ENCODE measurements around the gene SIPA1L3.

The SIPA1L3 gene

GRCh38 chr19:37893845-37894575, 13.0 kb upstream of the SIPA1L3 start:
- H3K27ac ChIP-seq (ENCODE audit: low read depth, low read length), result no peak overlapping the region
- H3K36me3 ChIP-seq (ENCODE audit: insufficient read depth, low read length), result no peaks in the 10 kb centered on the region
- no peak overlapping the region for H3K4me3 ChIP-seq (ENCODE audit: low read length)
- H3K9ac ChIP-seq (ENCODE audit: low read depth, low read length), result no peak overlapping the region
- H3K9me3 ChIP-seq (ENCODE audit: insufficient read depth, low read depth, low read length), result no peaks in the 10 kb centered on the region
- H3K4me1 ChIP-seq (ENCODE audit: insufficient read depth, low read length), result no peaks in the 10 kb centered on the region
- 94% methylated on average over 11 of the region's 11 CpGs for WGBS
- H3K27me3 ChIP-seq (ENCODE audit: insufficient read depth, low read length), result no peaks in the 10 kb centered on the region

GRCh38 chr19:37896180-37896579, 10.8 kb upstream of the SIPA1L3 start:
- H3K9ac ChIP-seq (ENCODE audit: low read depth, low read length), result no peak overlapping the region
- no peak overlapping the region for H3K27ac ChIP-seq (ENCODE audit: low read depth, low read length)
- H3K4me1 ChIP-seq (ENCODE audit: insufficient read depth, low read length), result no peaks in the 10 kb centered on the region
- no peaks in the 10 kb centered on the region for H3K9me3 ChIP-seq (ENCODE audit: insufficient read depth, low read depth, low read length)
- no peaks in the 10 kb centered on the region for H3K36me3 ChIP-seq (ENCODE audit: insufficient read depth, low read length)
- no peak overlapping the region for H3K4me3 ChIP-seq (ENCODE audit: low read length)
- WGBS, result 95% methylated on average over 8 of the region's 8 CpGs
- H3K27me3 ChIP-seq (ENCODE audit: insufficient read depth, low read length), result no peaks in the 10 kb centered on the region

- WGBS, result 78% methylated on average over 1 of the region's 1 CpG
- H3K36me3 ChIP-seq (ENCODE audit: insufficient read depth, low read length), result no peaks in the 10 kb centered on the region
- H3K27me3 ChIP-seq (ENCODE audit: insufficient read depth, low read length), result no peaks in the 10 kb centered on the region
- H3K4me1 ChIP-seq (ENCODE audit: insufficient read depth, low read length), result no peaks in the 10 kb centered on the region
- H3K9me3 ChIP-seq (ENCODE audit: insufficient read depth, low read depth, low read length), result no peaks in the 10 kb centered on the region
- H3K9ac ChIP-seq (ENCODE audit: low read depth, low read length), result no peak overlapping the region
- H3K4me3 ChIP-seq (ENCODE audit: low read length), result no peak overlapping the region
- H3K27ac ChIP-seq (ENCODE audit: low read depth, low read length), result no peak overlapping the region
Measured at GRCh38 chr19:37899453-37899852, 7.6 kb upstream of the SIPA1L3 start.

GRCh38 chr19:37899966-37900365, 7.0 kb upstream of the SIPA1L3 start:
- no peaks in the 10 kb centered on the region for H3K9me3 ChIP-seq (ENCODE audit: insufficient read depth, low read depth, low read length)
- no peak overlapping the region for H3K27ac ChIP-seq (ENCODE audit: low read depth, low read length)
- WGBS, result 93% methylated on average over 2 of the region's 2 CpGs
- H3K4me3 ChIP-seq (ENCODE audit: low read length), result no peak overlapping the region
- H3K9ac ChIP-seq (ENCODE audit: low read depth, low read length), result no peak overlapping the region
- H3K27me3 ChIP-seq (ENCODE audit: insufficient read depth, low read length), result no peaks in the 10 kb centered on the region
- no peaks in the 10 kb centered on the region for H3K36me3 ChIP-seq (ENCODE audit: insufficient read depth, low read length)
- H3K4me1 ChIP-seq (ENCODE audit: insufficient read depth, low read length), result no peaks in the 10 kb centered on the region

- Histone ChIP-seq H3K4me1 (ENCODE audit: insufficient read depth, low read length) (peaks cover 6% of the 10 kb centered on the region), H3K9me3 (ENCODE audit: insufficient read depth, low read depth, low read length) (no peaks in the 10 kb centered on the region), H3K4me3 (ENCODE audit: low read length) (no peak overlapping the region), H3K9ac (ENCODE audit: low read depth, low read length) (no peak overlapping the region), H3K27ac (ENCODE audit: low read depth, low read length) (no peak overlapping the region), H3K36me3 (ENCODE audit: insufficient read depth, low read length) (no peaks in the 10 kb centered on the region), H3K27me3 (ENCODE audit: insufficient read depth, low read length) (no peaks in the 10 kb centered on the region)
- WGBS, result 2% methylated on average over 4 of the region's 4 CpGs
Measured at GRCh38 chr19:37902668-37903067, 4.3 kb upstream of the SIPA1L3 start.

- H3K9ac ChIP-seq (ENCODE audit: low read depth, low read length), result no peak overlapping the region
- WGBS, result 89% methylated on average over 2 of the region's 2 CpGs
- no peaks in the 10 kb centered on the region for H3K9me3 ChIP-seq (ENCODE audit: insufficient read depth, low read depth, low read length)
- H3K27me3 ChIP-seq (ENCODE audit: insufficient read depth, low read length), result no peaks in the 10 kb centered on the region
- no peaks in the 10 kb centered on the region for H3K36me3 ChIP-seq (ENCODE audit: insufficient read depth, low read length)
- no peak overlapping the region for H3K27ac ChIP-seq (ENCODE audit: low read depth, low read length)
- no peak overlapping the region for H3K4me3 ChIP-seq (ENCODE audit: low read length)
- H3K4me1 ChIP-seq (ENCODE audit: insufficient read depth, low read length), result peaks cover 9% of the 10 kb centered on the region
Measured at GRCh38 chr19:37903096-37903495, 3.9 kb upstream of the SIPA1L3 start.

- Histone ChIP-seq H3K9ac (ENCODE audit: low read depth, low read length) (peak within 1 kb of the TSS; percentile 77), H3K27me3 (ENCODE audit: insufficient read depth, low read length) (no peaks in the 10 kb centered on the region), H3K9me3 (ENCODE audit: insufficient read depth, low read depth, low read length) (no peaks in the 10 kb centered on the region), H3K4me3 (ENCODE audit: low read length) (peak within 1 kb of the TSS; percentile 91), H3K27ac (ENCODE audit: low read depth, low read length) (peak within 1 kb of the TSS; percentile 85), H3K36me3 (ENCODE audit: insufficient read depth, low read length) (no peaks in the 10 kb centered on the region), H3K4me1 (ENCODE audit: insufficient read depth, low read length) (peaks cover 20% of the 10 kb centered on the region)
- 5% methylated on average over 63 of the region's 63 CpGs for WGBS
Measured at GRCh38 chr19:37905946-37906868, 801 bp upstream of the SIPA1L3 start, which contains the start of gene WDR87. TSS of gene WDR87 (minus strand) at chr19:37906594. CDS start at chr19:37898239, 8,355 bp downstream.

GRCh38 chr19:37907735-37908455, 887 bp downstream of the SIPA1L3 start:
- H3K4me1 ChIP-seq (ENCODE audit: insufficient read depth, low read length), result peaks cover 20% of the 10 kb centered on the region
- H3K27ac ChIP-seq (ENCODE audit: low read depth, low read length), result no peak overlapping the region
- H3K27me3 ChIP-seq (ENCODE audit: insufficient read depth, low read length), result no peaks in the 10 kb centered on the region
- peak overlapping the region; percentile 77 for H3K9ac ChIP-seq (ENCODE audit: low read depth, low read length)
- peak overlapping the region; percentile 91 for H3K4me3 ChIP-seq (ENCODE audit: low read length)
- no peaks in the 10 kb centered on the region for H3K36me3 ChIP-seq (ENCODE audit: insufficient read depth, low read length)
- 26% methylated on average over 12 of the region's 13 CpGs for WGBS
- no peaks in the 10 kb centered on the region for H3K9me3 ChIP-seq (ENCODE audit: insufficient read depth, low read depth, low read length)

GRCh38 chr19:37909661-37910199, 2.7 kb downstream of the SIPA1L3 start:
- no peaks in the 10 kb centered on the region for H3K27me3 ChIP-seq (ENCODE audit: insufficient read depth, low read length)
- WGBS, result 67% methylated on average over 5 of the region's 6 CpGs
- H3K4me1 ChIP-seq (ENCODE audit: insufficient read depth, low read length), result peaks cover 20% of the 10 kb centered on the region
- no peak overlapping the region for H3K27ac ChIP-seq (ENCODE audit: low read depth, low read length)
- no peak overlapping the region for H3K4me3 ChIP-seq (ENCODE audit: low read length)
- no peaks in the 10 kb centered on the region for H3K9me3 ChIP-seq (ENCODE audit: insufficient read depth, low read depth, low read length)
- H3K9ac ChIP-seq (ENCODE audit: low read depth, low read length), result no peak overlapping the region
- H3K36me3 ChIP-seq (ENCODE audit: insufficient read depth, low read length), result no peaks in the 10 kb centered on the region

GRCh38 chr19:37914908-37915307, 7.9 kb downstream of the SIPA1L3 start:
- Histone ChIP-seq H3K36me3 (ENCODE audit: insufficient read depth, low read length) (peaks cover 7% of the 10 kb centered on the region), H3K27me3 (ENCODE audit: insufficient read depth, low read length) (no peaks in the 10 kb centered on the region), H3K9ac (ENCODE audit: low read depth, low read length) (no peak overlapping the region), H3K9me3 (ENCODE audit: insufficient read depth, low read depth, low read length) (no peaks in the 10 kb centered on the region), H3K4me1 (ENCODE audit: insufficient read depth, low read length) (peaks cover 5% of the 10 kb centered on the region), H3K27ac (ENCODE audit: low read depth, low read length) (no peak overlapping the region), H3K4me3 (ENCODE audit: low read length) (no peak overlapping the region)
- 79% methylated on average over 2 of the region's 2 CpGs for WGBS

All from HUES64 (cell line).